ENCODE results near the gene DCAF11. TPM values are rescaled to one million over a fixed set of nuclear protein-coding genes. Genes with fewer than 3 reads are reported as not detected.

Gene DCAF11
- total and polyA plus RNA-seq, 2 of the 13 experiments (the other 11 are each of a cell fraction or from before 2014, with no cell fraction given), result 150 to 257 TPM

- TF ChIP-seq, protein P1, sequence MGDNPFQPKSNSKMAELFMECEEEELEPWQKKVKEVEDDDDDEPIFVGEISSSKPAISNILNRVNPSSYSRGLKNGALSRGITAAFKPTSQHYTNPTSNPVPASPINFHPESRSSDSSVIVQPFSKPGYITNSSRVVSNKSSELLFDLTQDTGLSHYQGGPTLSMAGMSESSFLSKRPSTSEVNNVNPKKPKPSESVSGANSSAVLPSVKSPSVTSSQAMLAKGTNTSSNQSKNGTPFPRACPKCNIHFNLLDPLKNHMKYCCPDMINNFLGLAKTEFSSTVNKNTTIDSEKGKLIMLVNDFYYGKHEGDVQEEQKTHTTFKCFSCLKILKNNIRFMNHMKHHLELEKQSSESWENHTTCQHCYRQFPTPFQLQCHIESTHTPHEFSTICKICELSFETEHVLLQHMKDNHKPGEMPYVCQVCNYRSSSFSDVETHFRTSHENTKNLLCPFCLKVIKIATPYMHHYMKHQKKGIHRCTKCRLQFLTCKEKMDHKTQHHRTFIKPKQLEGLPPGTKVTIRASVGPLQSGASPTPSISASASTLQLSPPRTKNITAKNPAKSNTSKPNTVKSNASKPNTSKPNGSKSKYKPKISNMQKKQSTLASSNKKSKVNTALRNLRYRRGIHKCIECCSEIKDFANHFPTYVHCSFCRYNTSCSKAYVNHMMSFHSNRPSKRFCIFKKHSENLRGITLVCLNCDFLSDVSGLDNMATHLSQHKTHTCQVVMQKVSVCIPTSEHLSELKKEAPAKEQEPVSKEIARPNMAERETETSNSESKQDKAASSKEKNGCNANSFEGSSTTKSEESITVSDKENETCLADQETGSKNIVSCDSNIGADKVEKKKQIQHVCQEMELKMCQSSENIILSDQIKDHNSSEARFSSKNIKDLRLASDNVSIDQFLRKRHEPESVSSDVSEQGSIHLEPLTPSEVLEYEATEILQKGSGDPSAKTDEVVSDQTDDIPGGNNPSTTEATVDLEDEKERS (CRISPR knock-in tag; IDR thresholded peaks at IDR 0.05), result peak; percentile 95
- TF ChIP-seq HNRNPH1 (optimal IDR thresholded peaks at IDR 0.05; ENCODE audit: low read depth, low read length), result peak; percentile 97
- TF ChIP-seq NRL (CRISPR knock-in tag; IDR thresholded peaks at IDR 0.05; ENCODE audit: borderline replicate concordance), result no peak
- TF ChIP-seq ZNF569 (CRISPR knock-in tag; IDR thresholded peaks at IDR 0.05; ENCODE audit: borderline replicate concordance), result peak; percentile 88; the same call in 1 of the 2 replicates
- TF ChIP-seq PHF21A (CRISPR knock-in tag; IDR thresholded peaks at IDR 0.05), result no peak
- 0 out of 2 replicates have a peak, but pooled peaks have one; percentile 63 for TF ChIP-seq ZFYVE20 (CRISPR knock-in tag; IDR thresholded peaks at IDR 0.05; ENCODE audit: borderline replicate concordance, low read depth)
- TF ChIP-seq FOXP4 (CRISPR knock-in tag; IDR thresholded peaks at IDR 0.05), result peak; percentile 95
- TF ChIP-seq GTF3A (CRISPR knock-in tag; conservative IDR thresholded peaks at IDR 0.05), result peak; percentile 97
- TF ChIP-seq ZNF781 (CRISPR knock-in tag; IDR thresholded peaks at IDR 0.05; ENCODE audit: borderline replicate concordance, not compliant biosample characterization), result peak; percentile 100
- 0 out of 2 replicates have a peak, but pooled peaks have one; percentile 62 for TF ChIP-seq ZFAT (CRISPR knock-in tag; conservative IDR thresholded peaks at IDR 0.05)
- TF ChIP-seq DR1 (CRISPR knock-in tag; IDR thresholded peaks at IDR 0.05), result peak; percentile 79; the same call in 1 of the 2 replicates
- TF ChIP-seq ZNF382 (CRISPR knock-in tag; IDR thresholded peaks at IDR 0.05; ENCODE audit: borderline replicate concordance), result no peak
- TF ChIP-seq IRX3 (CRISPR knock-in tag; IDR thresholded peaks at IDR 0.05; ENCODE audit: borderline replicate concordance, low read depth), result peak; percentile 97
- TF ChIP-seq SETDB1 (CRISPR knock-in tag; IDR thresholded peaks at IDR 0.05; ENCODE audit: borderline replicate concordance), result no peak
- TF ChIP-seq GATA4 (IDR thresholded peaks at IDR 0.05; ENCODE audit: borderline replicate concordance, low read depth), result peak; percentile 97
- TF ChIP-seq ZNF552 (CRISPR knock-in tag; IDR thresholded peaks at IDR 0.05; ENCODE audit: borderline replicate concordance), result peak; percentile 94
- TF ChIP-seq, protein P2, sequence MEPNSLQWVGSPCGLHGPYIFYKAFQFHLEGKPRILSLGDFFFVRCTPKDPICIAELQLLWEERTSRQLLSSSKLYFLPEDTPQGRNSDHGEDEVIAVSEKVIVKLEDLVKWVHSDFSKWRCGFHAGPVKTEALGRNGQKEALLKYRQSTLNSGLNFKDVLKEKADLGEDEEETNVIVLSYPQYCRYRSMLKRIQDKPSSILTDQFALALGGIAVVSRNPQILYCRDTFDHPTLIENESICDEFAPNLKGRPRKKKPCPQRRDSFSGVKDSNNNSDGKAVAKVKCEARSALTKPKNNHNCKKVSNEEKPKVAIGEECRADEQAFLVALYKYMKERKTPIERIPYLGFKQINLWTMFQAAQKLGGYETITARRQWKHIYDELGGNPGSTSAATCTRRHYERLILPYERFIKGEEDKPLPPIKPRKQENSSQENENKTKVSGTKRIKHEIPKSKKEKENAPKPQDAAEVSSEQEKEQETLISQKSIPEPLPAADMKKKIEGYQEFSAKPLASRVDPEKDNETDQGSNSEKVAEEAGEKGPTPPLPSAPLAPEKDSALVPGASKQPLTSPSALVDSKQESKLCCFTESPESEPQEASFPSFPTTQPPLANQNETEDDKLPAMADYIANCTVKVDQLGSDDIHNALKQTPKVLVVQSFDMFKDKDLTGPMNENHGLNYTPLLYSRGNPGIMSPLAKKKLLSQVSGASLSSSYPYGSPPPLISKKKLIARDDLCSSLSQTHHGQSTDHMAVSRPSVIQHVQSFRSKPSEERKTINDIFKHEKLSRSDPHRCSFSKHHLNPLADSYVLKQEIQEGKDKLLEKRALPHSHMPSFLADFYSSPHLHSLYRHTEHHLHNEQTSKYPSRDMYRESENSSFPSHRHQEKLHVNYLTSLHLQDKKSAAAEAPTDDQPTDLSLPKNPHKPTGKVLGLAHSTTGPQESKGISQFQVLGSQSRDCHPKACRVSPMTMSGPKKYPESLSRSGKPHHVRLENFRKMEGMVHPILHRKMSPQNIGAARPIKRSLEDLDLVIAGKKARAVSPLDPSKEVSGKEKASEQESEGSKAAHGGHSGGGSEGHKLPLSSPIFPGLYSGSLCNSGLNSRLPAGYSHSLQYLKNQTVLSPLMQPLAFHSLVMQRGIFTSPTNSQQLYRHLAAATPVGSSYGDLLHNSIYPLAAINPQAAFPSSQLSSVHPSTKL (CRISPR knock-in tag; IDR thresholded peaks at IDR 0.05), result peak; percentile 92
- peak; percentile 50 for TF ChIP-seq RFX3 (CRISPR knock-in tag; IDR thresholded peaks at IDR 0.05)
These were observed 19.1 kb upstream of the DCAF11 start (continued) for GRCh38 chr14:24095271-24096068.
